Skeletal muscle satellite cell (primary cell): Measurements from ENCODE around the gene COL1A1.

Experiments
- H3K27me3 ChIP-seq: 2 replicates; pipeline ENCODE4 v1.7.0; 2013; ENCODE audit warnings: low read length; ENCODE audit not compliant: control insufficient read depth, insufficient read depth
- H3K36me3 ChIP-seq: 2 replicates; pipeline ENCODE4 v1.7.0; 2013; ENCODE audit warnings: mild to moderate bottlenecking, control low read depth, low read length; ENCODE audit not compliant: insufficient read depth
- H3K4me1 ChIP-seq: 2 replicates; pipeline ENCODE4 v1.7.0; 2013; ENCODE audit warnings: low read length; ENCODE audit not compliant: control insufficient read depth, insufficient read depth
- H3K4me2 ChIP-seq: 2 replicates; pipeline ENCODE4 v1.7.0; 2013; ENCODE audit warnings: mild to moderate bottlenecking, low read length
- H3K4me3 ChIP-seq: 2 replicates; pipeline ENCODE4 v1.7.0; 2013; ENCODE audit warnings: low read length
- H3K9ac ChIP-seq: 2 replicates; pipeline ENCODE4 v1.7.0; 2013; ENCODE audit warnings: mild to moderate bottlenecking, low read depth, low read length, moderate library complexity
- H3K9me3 ChIP-seq: replicated peaks from 2 replicates; pipeline ENCODE4 v1.7.0; 2013; ENCODE audit warnings: mild to moderate bottlenecking, control low read depth, low read length

The COL1A1 gene

GRCh38 chr17:50172936-50173334, 28.5 kb downstream of the COL1A1 start:
- peaks cover 43% of the 10 kb centered on the region for H3K4me1 ChIP-seq
- H3K36me3 ChIP-seq = no peaks in the 10 kb centered on the region
- no peaks in the 10 kb centered on the region for H3K27me3 ChIP-seq
- peak overlapping the region; percentile 16 for H3K4me3 ChIP-seq
- H3K9ac ChIP-seq = peak overlapping the region; percentile 76
- no peaks in the 10 kb centered on the region for H3K9me3 ChIP-seq
- H3K4me2 ChIP-seq = peak overlapping the region; percentile 42

- Histone ChIP-seq H3K27me3 (no peaks in the 10 kb centered on the region), H3K4me2 (no peak overlapping the region), H3K36me3 (no peaks in the 10 kb centered on the region), H3K4me3 (no peak overlapping the region), H3K9ac (no peak overlapping the region), H3K9me3 (no peaks in the 10 kb centered on the region), H3K4me1 (peaks cover 43% of the 10 kb centered on the region)
These were observed 29.3 kb downstream of the COL1A1 start for GRCh38 chr17:50172130-50172529.

- H3K9ac ChIP-seq = no peak overlapping the region
- no peaks in the 10 kb centered on the region for H3K27me3 ChIP-seq
These were observed 29.9 kb downstream of the COL1A1 start for GRCh38 chr17:50171371-50172071.

GRCh38 chr17:50170662-50171370, 30.6 kb downstream of the COL1A1 start:
- no peak overlapping the region for H3K9ac ChIP-seq
- H3K27me3 ChIP-seq = no peaks in the 10 kb centered on the region
- no peak overlapping the region for H3K4me3 ChIP-seq
- H3K4me1 ChIP-seq = peaks cover 39% of the 10 kb centered on the region
- H3K4me2 ChIP-seq = no peak overlapping the region
- no peaks in the 10 kb centered on the region for H3K9me3 ChIP-seq
- H3K36me3 ChIP-seq = no peaks in the 10 kb centered on the region

More at GRCh38 chr17:50171371-50172071, 29.9 kb downstream of the COL1A1 start:
- Histone ChIP-seq H3K4me3 (no peak overlapping the region), H3K9me3 (no peaks in the 10 kb centered on the region), H3K4me1 (peaks cover 40% of the 10 kb centered on the region), H3K36me3 (no peaks in the 10 kb centered on the region), H3K4me2 (no peak overlapping the region)

GRCh38 chr17:50169881-50170459, 31.5 kb downstream of the COL1A1 start:
- Histone ChIP-seq H3K9me3 (no peaks in the 10 kb centered on the region), H3K27me3 (no peaks in the 10 kb centered on the region), H3K4me2 (no peak overlapping the region), H3K4me3 (no peak overlapping the region), H3K9ac (no peak overlapping the region), H3K4me1 (peaks cover 40% of the 10 kb centered on the region), H3K36me3 (no peaks in the 10 kb centered on the region)

GRCh38 chr17:50169121-50169764, 32.2 kb downstream of the COL1A1 start:
- Histone ChIP-seq H3K9ac (no peak overlapping the region), H3K4me1 (peaks cover 40% of the 10 kb centered on the region), H3K27me3 (no peaks in the 10 kb centered on the region), H3K4me3 (no peak overlapping the region), H3K36me3 (no peaks in the 10 kb centered on the region), H3K4me2 (peak overlapping the region; percentile 10), H3K9me3 (no peaks in the 10 kb centered on the region)

- no peak overlapping the region for H3K4me3 ChIP-seq
- H3K36me3 ChIP-seq = no peaks in the 10 kb centered on the region
- H3K9ac ChIP-seq = no peak overlapping the region
- H3K4me2 ChIP-seq = no peak overlapping the region
- H3K9me3 ChIP-seq = no peaks in the 10 kb centered on the region
- peaks cover 31% of the 10 kb centered on the region for H3K4me1 ChIP-seq
- no peaks in the 10 kb centered on the region for H3K27me3 ChIP-seq
These were observed 33.1 kb downstream of the COL1A1 start for GRCh38 chr17:50168319-50168718.

- Histone ChIP-seq H3K27me3 (no peaks in the 10 kb centered on the region), H3K4me1 (peaks cover 25% of the 10 kb centered on the region), H3K36me3 (no peaks in the 10 kb centered on the region), H3K4me3 (peak overlapping the region; percentile 53), H3K9me3 (no peaks in the 10 kb centered on the region), H3K9ac (peak overlapping the region; percentile 58), H3K4me2 (peak overlapping the region; percentile 68)
These were observed 34.1 kb downstream of the COL1A1 start for GRCh38 chr17:50167371-50167770.

- no peaks in the 10 kb centered on the region for H3K36me3 ChIP-seq
- H3K4me1 ChIP-seq = peaks cover 29% of the 10 kb centered on the region
- H3K4me3 ChIP-seq = peak overlapping the region; percentile 76
- H3K4me2 ChIP-seq = peak overlapping the region; percentile 81
- H3K9me3 ChIP-seq = no peaks in the 10 kb centered on the region
- H3K9ac ChIP-seq = peak overlapping the region; percentile 92
- H3K27me3 ChIP-seq = no peaks in the 10 kb centered on the region
These were observed 34.8 kb downstream of the COL1A1 start for GRCh38 chr17:50166518-50167181.

GRCh38 chr17:50165867-50166517, 35.4 kb downstream of the COL1A1 start, which contains the start of gene SGCA:
SGCA (plus strand) TSS chr17:50166005; CDS start chr17:50166041, 36 bp downstream.
- no peaks in the 10 kb centered on the region for H3K27me3 ChIP-seq
- H3K9ac ChIP-seq = peak within 1 kb of the TSS; percentile 92
- H3K9me3 ChIP-seq = no peaks in the 10 kb centered on the region
- peak within 1 kb of the TSS; percentile 81 for H3K4me2 ChIP-seq
- peak within 1 kb of the TSS; percentile 76 for H3K4me3 ChIP-seq
- H3K4me1 ChIP-seq = peaks cover 33% of the 10 kb centered on the region
- no peaks in the 10 kb centered on the region for H3K36me3 ChIP-seq
